Epithelial cell of esophagus (primary cell): Measurements from ENCODE around the gene ATG5.
"Not testable (repeated sequence)": the region's sequence is repeated elsewhere in the genome, so short reads cannot be mapped to it uniquely, and the experiment has no call there.

Experiments used
- DNase-seq: peaks from one replicate; pipeline ENCODE4 v3.0.0; 2010; ENCODE audit warnings: low read depth
- H3K4me3 ChIP-seq: 2 replicates; pipeline ENCODE4 v1.5.1; 2011; ENCODE audit warnings: mild to moderate bottlenecking, low read length, control low read depth
- TF ChIP-seq, protein P1 (sequence below): IDR thresholded peaks from 2 replicates; pipeline ENCODE4 v1.5.1; 2011; ENCODE audit warnings: low read depth, mild to moderate bottlenecking, low read length, control low read depth, inconsistent platforms; ENCODE audit not compliant: insufficient read depth; ENCODE audit errors: missing control alignments

The ATG5 gene

DNA sequence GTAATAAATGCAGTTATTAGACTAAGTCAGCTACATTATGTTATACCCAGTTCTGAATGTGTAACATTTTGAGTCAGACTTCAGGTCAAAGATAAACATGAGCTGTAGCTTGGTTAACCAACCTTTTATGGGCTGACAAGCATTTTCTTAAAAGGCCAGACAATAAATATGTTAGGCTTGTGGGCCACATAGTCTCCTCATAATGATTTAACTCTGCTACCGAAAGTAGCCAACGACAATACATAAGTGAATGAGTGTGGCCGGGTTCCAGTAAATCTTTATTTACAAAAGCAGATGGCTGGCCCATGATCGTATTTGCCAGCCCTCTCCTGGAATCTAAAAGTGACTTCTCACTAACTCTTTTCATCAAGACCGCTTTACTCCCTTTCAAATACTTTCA is 49.9 kb downstream of the ATG5 start:
- DNase-seq: no peak
- H3K4me3 ChIP-seq: no peak overlapping the region
- TF ChIP-seq, protein P1, sequence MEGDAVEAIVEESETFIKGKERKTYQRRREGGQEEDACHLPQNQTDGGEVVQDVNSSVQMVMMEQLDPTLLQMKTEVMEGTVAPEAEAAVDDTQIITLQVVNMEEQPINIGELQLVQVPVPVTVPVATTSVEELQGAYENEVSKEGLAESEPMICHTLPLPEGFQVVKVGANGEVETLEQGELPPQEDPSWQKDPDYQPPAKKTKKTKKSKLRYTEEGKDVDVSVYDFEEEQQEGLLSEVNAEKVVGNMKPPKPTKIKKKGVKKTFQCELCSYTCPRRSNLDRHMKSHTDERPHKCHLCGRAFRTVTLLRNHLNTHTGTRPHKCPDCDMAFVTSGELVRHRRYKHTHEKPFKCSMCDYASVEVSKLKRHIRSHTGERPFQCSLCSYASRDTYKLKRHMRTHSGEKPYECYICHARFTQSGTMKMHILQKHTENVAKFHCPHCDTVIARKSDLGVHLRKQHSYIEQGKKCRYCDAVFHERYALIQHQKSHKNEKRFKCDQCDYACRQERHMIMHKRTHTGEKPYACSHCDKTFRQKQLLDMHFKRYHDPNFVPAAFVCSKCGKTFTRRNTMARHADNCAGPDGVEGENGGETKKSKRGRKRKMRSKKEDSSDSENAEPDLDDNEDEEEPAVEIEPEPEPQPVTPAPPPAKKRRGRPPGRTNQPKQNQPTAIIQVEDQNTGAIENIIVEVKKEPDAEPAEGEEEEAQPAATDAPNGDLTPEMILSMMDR: no peak

DNA sequence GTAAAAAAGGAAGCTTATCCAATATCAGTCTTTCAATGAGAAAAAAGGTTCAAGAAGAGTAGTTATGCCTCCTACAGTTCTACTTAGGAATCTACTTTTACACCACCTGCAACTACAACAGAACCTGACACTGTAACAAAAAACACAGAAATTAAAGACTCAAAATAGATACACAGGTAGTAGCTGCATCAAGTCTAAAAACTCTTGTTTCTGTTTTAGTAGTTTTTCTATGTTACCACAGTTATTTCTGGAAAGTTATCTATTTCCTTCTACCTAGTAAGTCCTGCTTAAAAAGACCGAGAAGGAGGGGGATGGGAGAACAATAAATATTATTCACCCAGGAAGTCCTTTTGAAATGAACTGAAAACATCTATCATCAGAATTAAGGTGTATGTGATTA is 52.5 kb downstream of the ATG5 start:
- TF ChIP-seq, protein P1: no peak
- H3K4me3 ChIP-seq: no peak overlapping the region
- DNase-seq: no peak

DNA sequence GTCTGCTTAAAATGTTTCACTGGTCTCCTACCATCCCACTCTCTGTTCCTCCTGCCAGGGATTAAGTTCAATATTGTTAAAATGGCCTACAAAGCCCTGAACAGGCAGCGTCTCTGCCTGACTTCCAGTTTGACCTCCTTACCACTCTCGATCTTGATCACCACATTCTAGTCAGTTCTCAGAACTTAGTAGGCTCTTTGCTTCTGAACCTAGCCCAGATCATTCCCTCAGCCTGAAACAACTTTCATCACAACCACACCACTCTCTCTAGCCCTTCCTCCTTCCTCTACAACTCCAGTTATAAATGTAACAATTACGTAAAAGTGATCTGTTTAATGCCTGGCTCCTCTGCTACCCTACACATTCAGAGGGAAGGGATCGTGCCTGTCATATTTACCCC is 53.3 kb downstream of the ATG5 start:
- no peak for DNase-seq
- no peak overlapping the region for H3K4me3 ChIP-seq
- TF ChIP-seq, protein P1: no peak

DNA sequence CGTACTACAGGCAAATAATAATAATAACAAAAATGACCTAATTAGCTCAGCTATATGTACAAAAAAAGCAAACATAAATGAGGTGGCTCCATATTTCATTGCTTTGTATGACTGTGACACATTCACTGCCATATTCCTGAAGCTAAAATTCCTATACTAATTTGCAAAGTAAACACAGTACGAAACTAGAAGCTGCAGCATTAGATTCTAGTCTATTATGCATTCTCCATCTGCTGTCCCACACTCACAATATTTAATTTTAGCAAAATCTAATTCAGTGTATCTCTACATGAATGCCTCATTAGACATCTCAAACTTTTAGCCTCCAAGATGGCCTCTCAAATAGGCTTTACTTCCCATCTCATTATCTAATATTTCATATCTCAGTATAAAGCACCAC is 55.1 kb downstream of the ATG5 start:
- no peak for DNase-seq
- H3K4me3 ChIP-seq: no peak overlapping the region
- TF ChIP-seq, protein P1: no peak

DNA sequence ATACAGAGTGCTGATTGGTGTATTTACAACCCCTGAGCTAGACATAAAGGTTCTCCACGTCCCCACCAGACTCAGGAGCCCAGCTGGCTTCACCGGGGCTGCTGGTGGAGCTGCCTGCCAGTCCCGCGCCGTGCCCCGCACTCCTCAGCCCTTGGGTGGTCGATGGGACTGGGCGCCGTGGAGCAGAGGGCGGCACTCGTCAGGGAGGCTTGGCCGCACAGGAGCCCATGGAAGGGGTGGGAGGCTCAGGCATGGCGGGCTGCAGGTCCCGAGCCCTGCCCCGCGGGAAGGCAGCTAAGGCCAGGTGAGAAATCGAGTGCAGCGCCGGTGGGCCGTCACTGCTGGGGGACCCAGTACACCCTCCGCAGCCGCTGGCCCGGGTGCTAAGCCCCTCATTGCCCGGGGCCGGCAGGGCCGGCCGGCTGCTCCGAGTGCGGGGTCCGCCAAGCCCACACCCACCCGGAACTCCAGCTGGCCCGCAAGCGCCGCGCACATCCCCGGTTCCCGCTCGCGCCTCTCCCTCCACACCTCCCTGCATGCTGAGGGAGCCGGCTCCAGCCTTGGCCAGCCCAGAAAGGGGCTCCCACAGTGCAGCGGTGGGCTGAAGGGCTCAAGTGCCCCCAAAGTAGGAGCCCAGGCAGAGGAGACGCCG is 56.2 kb downstream of the ATG5 start:
- not testable (repeated sequence) for H3K4me3 ChIP-seq, DNase-seq

DNA sequence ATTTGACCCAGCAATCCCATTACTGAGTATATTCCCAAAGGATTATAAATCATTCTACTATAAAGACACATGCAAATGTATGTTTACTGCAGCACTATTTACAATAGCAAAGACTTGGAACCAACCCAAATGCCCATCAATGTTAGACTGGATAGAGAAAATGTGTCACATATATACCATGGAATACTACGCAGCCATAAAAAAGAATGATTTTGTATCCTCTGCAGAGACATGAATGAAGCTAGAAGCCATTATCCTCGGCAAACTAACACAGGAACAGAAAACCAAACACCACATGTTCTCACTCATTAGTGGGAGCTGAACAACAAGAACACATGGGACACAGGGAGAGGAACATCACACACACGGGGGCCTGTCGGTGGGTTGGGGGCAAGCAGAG is 57.1 kb downstream of the ATG5 start:
- not testable (repeated sequence) for DNase-seq, H3K4me3 ChIP-seq

DNA sequence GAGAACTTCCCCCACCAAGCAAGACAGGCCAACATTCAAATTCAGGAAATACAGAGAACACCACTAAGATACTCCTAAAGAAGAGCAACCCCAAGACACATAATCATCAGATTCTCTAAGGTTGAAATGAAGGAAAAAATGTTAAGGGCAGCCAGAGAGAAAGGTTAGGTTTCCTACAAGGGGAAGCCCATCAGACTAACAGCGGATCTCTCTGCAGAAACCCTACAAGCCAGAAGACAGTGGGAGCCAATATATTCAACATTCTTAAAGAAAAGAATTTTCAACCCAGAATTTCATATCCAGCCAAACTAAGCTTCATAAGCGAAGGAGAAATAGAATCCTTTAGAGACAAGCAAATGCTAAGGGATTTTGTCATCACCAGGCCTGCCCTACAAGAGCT is 61.1 kb downstream of the ATG5 start:
- not testable (repeated sequence) for DNase-seq, H3K4me3 ChIP-seq

DNA sequence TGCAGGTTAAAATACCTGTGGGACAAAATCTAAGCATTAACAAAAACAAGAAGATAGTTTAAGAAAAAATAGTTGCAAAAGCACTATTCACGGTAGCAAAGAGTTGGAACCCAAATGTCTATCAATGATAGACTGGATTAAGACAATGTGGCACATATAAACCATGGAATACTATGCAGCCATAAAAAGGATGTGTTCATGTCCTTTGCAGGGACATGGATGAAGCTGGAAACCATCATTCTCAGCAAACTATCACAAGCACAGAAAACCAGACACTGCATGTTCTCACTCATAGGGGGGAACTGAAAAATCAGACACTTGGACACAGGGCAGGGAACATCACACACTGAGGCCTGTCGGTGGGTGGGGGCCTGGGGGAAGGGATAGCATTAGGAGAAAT is 65.8 kb downstream of the ATG5 start:
- H3K4me3 ChIP-seq, DNase-seq: not testable (repeated sequence)

DNA sequence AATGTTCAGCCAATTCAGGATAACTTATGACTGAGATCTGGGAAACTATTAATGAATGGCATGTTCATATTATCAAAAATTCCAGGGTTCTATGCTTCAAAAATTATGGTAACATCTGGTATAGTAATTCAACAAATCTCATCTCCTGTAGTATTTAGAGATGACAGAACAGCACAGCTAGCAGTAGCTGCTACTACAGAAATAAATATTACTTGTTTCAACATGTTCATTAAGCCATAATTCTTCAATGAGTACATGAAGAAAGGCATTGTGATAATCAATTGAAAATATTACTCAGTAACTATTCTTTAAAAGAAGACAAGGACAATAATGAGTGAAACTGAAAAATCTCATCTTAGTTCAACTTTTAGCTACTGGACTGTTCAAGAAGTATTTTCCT is 66.8 kb downstream of the ATG5 start:
- no peak overlapping the region for H3K4me3 ChIP-seq
- DNase-seq: peak; percentile 52
- TF ChIP-seq, protein P1: no peak
